GM12864 (cell line): Measurements from ENCODE around the gene CASP1.
A peak's percentile ranks its signal among the peaks of the same experiment; 100 is the strongest.

ENCODE experiments used
- DNase-seq: peaks from one replicate; pipeline ENCODE4 v3.0.0-alpha.2; 2011; ENCODE audit warnings: low read depth
- H3K4me3 ChIP-seq: 2 replicates; pipeline ENCODE4 v1.5.1; 2011; ENCODE audit warnings: mild to moderate bottlenecking, low read depth, low read length, control low read depth
- TF ChIP-seq, protein P1 (sequence below): IDR thresholded peaks from 2 replicates; pipeline ENCODE4 v1.5.1; 2011; ENCODE audit warnings: low read depth, mild to moderate bottlenecking, moderate library complexity, low read length, control low read depth, inconsistent platforms; ENCODE audit errors: missing control alignments

The CASP1 gene

GRCh38 chr11:105052487-105052886 is 17.5 kb upstream of the CASP1 start:
- H3K4me3 ChIP-seq: no peak overlapping the region
- no peak for DNase-seq
- TF ChIP-seq, protein P1, sequence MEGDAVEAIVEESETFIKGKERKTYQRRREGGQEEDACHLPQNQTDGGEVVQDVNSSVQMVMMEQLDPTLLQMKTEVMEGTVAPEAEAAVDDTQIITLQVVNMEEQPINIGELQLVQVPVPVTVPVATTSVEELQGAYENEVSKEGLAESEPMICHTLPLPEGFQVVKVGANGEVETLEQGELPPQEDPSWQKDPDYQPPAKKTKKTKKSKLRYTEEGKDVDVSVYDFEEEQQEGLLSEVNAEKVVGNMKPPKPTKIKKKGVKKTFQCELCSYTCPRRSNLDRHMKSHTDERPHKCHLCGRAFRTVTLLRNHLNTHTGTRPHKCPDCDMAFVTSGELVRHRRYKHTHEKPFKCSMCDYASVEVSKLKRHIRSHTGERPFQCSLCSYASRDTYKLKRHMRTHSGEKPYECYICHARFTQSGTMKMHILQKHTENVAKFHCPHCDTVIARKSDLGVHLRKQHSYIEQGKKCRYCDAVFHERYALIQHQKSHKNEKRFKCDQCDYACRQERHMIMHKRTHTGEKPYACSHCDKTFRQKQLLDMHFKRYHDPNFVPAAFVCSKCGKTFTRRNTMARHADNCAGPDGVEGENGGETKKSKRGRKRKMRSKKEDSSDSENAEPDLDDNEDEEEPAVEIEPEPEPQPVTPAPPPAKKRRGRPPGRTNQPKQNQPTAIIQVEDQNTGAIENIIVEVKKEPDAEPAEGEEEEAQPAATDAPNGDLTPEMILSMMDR: no peak

GRCh38 chr11:105051559-105051958 is 16.6 kb upstream of the CASP1 start:
- TF ChIP-seq, protein P1: no peak
- no peak for DNase-seq
- H3K4me3 ChIP-seq: no peak overlapping the region

DNA sequence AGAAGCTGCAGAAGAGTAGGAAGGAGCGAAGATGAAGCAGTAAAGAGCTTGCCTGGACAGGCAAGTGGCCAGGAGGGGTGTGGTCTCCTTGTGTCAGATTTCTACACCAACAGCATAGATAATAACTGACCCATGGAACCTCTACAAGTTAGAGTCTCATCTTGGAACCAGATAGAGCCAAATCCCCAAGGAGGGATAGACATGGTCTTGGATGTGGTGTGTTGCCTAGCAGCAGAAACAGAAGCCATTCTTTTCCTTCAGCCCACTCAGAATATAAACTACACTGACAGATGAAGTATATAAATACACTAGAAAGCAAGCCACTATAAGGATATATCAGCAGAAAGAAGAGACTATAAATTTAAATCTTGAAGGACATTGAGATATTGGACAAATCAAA is 14.5 kb upstream of the CASP1 start:
- TF ChIP-seq, protein P1: no peak
- H3K4me3 ChIP-seq: no peak overlapping the region
- no peak for DNase-seq

DNA sequence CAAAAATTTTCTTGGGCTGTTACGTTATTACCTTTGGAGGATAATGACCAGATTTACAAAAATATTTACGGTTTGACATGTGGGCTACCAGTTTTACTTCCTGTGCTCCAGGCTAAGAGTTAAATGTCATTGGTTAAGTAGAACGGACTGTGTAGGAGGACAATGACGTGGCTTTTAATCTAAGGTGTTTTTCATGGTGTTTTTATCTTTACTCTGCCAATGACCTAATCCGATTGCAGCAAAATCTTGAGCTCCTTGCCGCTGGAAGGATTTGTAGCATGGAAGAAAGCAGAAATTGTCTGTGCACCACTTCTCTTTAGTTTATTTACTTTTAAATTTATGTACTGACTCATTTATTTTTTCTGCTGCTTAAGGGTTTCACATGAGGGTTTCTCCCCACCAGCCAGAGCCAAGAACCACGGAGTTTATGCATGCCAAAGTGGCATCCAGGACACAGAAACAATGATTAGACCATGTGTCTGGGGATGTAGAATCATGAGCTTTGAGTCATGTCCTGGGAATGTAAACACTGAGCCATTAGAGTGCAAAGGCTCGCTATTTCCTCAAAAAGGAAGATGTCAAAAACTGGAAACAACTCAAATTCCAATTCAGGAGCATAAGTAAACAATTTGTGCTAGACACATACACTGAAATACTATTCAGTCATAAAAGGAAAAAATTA is 12.1 kb upstream of the CASP1 start:
- no peak for DNase-seq
- no peak overlapping the region for H3K4me3 ChIP-seq
- TF ChIP-seq, protein P1: no peak

DNA sequence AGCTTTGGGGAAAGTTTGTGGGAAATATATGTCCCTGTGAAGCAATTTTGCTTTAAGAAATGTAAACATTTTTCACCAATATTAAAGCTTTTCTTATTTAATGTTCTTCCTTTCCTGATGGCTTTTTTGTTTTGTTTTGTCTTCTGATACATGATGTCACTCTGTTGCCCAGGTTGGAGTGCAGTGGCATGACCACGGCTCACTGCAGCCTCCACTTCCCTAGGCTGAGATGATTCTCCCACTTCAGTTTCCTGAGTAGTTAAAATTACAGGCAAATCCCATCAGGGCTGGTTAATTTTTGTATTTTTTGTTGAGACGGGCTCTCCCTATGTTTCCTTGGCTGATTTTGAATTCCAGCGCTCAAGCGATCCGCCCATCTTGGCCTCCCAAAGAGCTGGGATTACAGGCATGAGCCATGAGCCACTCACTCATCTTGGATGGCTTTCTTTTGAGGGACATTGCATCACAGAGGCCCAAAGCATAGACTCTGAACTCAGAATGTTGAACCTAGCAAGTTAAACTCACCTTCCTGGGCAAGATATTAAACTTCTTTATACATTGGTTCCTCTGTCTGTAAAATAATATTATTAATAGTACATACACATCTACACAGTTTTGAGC is 10.8 kb upstream of the CASP1 start:
- TF ChIP-seq, protein P1: no peak
- H3K4me3 ChIP-seq: no peak overlapping the region; the same call in 1 of the 2 replicates
- DNase-seq: no peak

GRCh38 chr11:105044557-105045524 is 9.9 kb upstream of the CASP1 start, which contains the start of gene CARD16:
Gene CARD16, minus strand, starts transcription at chr11:105045335. Its CDS starts 38 bp downstream, at chr11:105045297.
- peak; percentile 39 for DNase-seq

GRCh38 chr11:105042178-105042577 is 7.2 kb upstream of the CASP1 start:
- DNase-seq: no peak
- H3K4me3 ChIP-seq: no peak overlapping the region

More at GRCh38 chr11:105044557-105045524, 9.9 kb upstream of the CASP1 start, which contains the start of gene CARD16:
- H3K4me3 ChIP-seq: peak within 1 kb of the TSS; percentile 68

More at GRCh38 chr11:105042178-105042577, 7.2 kb upstream of the CASP1 start:
- TF ChIP-seq, protein P1: no peak
